Fibroblast of mammary gland (primary cell): Measurements from ENCODE around the gene MITF.

ENCODE experiments used
- DNase-seq: peaks from one replicate; pipeline ENCODE4 v3.0.0-alpha.2; 2010; ENCODE audit warnings: low read depth
- H3K4me3 ChIP-seq: 2 replicates; pipeline ENCODE4 v1.5.1; 2011; ENCODE audit warnings: low read depth, mild to moderate bottlenecking, low read length, moderate library complexity; ENCODE audit not compliant: control insufficient read depth
- CTCF ChIP-seq: conservative IDR thresholded peaks from 2 replicates; pipeline ENCODE4 v1.5.1; 2011; ENCODE audit warnings: low read depth, low read length, inconsistent platforms; ENCODE audit not compliant: control insufficient read depth, insufficient read depth

The MITF gene

DNA sequence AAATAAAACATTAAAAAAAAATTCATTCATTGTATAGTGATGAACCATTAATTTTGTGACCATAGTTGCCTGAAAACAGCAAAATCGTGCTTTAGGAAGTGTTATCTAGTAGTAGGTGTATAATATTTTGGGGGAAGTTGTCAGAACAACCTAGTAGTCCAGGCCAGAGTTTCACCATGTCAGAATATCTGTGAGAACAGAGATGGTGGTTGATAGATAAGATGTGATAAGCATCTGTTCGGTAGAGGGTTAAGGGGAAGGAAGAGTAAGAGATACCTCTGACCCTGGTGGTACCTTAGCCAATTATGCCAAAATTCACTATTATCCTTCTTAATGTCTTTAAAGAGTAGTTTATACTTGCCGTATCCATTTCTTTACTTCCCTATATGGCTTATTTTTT, 113.8 kb downstream of the MITF start:
- TF ChIP-seq CTCF = no peak
- H3K4me3 ChIP-seq = no peak overlapping the region
- DNase-seq = no peak

DNA sequence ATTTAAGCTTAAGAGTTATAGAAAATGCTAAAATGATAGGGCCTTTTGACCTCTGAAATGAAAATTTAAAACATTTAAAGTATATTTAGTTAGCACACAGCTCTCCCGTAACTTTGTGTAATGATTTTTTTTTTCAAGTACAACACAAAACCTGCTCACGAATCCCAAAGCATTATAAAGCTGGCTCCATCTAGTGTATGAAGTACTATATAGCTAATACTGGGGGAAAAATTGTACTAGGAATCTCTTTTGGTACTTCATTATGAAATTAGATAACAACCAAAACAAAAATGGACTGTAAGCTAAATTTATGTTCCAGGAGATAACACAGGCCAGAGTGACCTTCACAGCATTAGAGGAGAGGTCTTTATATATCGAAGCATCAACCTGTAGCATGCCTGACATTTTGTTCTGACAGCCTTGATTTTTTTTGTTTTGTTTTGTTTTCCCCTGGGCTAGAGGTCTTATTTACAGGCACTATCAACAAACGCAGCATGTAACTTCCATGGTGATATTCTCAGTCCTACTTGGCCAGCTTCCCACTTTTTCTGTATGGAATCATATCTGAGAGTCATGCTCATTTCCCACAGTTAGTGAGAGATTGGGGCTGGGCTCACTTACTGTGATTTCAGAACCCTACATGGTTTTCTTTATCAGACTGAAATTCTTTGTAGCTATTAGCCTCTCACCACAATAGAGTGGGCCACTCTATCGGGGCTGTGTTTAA, 116.3 kb downstream of the MITF start:
- DNase-seq = peak; percentile 63

DNA sequence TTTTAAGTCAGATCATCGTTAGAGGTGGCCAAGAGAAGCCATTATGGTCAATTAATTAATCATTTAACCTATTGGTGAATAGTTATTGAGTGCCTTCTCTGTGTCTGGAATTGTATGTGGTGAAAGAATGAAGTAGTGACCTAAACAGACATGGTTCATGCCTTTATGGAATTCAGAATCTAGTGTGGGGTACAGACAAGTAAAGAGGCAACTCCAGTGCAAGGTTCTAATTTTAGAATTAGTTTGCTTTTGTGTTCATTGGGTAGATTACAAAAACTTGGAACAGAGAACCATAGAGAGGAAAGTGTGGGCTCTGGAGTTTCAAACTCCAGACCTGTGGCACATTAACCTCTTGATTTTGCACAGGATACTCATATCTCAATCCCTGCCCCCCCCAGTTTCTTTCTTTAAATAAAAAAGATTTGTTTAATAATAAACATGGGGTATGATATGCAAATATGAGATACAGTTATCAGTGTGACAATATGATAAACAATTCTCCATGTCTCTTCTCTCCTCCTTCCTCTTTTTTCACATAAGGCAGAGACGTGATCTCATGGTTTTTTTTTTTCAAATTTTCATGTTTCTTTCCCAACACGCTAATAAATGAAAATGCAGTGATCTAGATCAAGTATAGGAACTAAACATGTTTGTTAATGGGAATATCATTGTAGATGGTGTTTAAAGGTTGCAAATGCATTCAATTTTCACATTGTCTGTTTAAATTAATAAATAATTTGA, 117.9 kb downstream of the MITF start:
- no peak overlapping the region for H3K4me3 ChIP-seq
- no peak for TF ChIP-seq CTCF
- DNase-seq = no peak

More for the DNA sequence above, 116.3 kb downstream of the MITF start:
- TF ChIP-seq CTCF = peak; percentile 71
- H3K4me3 ChIP-seq = no peak overlapping the region

GRCh38 chr3:69861556-69861955, 122.3 kb downstream of the MITF start:
- H3K4me3 ChIP-seq = no peak overlapping the region
- no peak for DNase-seq
- no peak for TF ChIP-seq CTCF

GRCh38 chr3:69864141-69864540, 124.9 kb downstream of the MITF start:
- H3K4me3 ChIP-seq = no peak overlapping the region
- no peak for TF ChIP-seq CTCF
- no peak for DNase-seq

GRCh38 chr3:69864766-69865165, 125.5 kb downstream of the MITF start:
- TF ChIP-seq CTCF = no peak
- no peak for DNase-seq
- no peak overlapping the region for H3K4me3 ChIP-seq
